Mammary epithelial cell (primary cell): ENCODE measurements around the gene CNTN5.

Experiments
- CTCF ChIP-seq, 2 donors: IDR thresholded peaks in 1 of 2; conservative IDR thresholded peaks in 1 of 2; 2 replicates each; pipeline ENCODE4 v1.5.1; 2011 to 2012; ENCODE audit warnings: inconsistent platforms in 2 of 2, low read length in 2 of 2, mild to moderate bottlenecking in 2 of 2, control low read depth in 1 of 2, low read depth in 1 of 2; ENCODE audit not compliant: insufficient read depth in 1 of 2; ENCODE audit errors: extremely low read depth in 1 of 2
- EZH2 ChIP-seq: IDR thresholded peaks from 2 replicates; pipeline ENCODE4 v1.6.1; 2012; ENCODE audit warnings: low read length, inconsistent platforms, borderline replicate concordance

- TF ChIP-seq CTCF (conservative IDR thresholded peaks at IDR 0.05 in 1 of 2, IDR thresholded peaks at IDR 0.05 in 1 of 2; ENCODE audit: extremely low read depth in 1 of 2, insufficient read depth in 1 of 2, low read depth in 1 of 2, low read length in 2 of 2), result no peak
- no peak for TF ChIP-seq EZH2
Observed at GRCh38 chr11:99320769-99321290, 300.1 kb downstream of the CNTN5 start.
